Natural killer cell treated with Interleukin-12 subunit alpha and Interleukin-12 subunit beta and Interleukin-15 and Interleukin-18, amount 100 ng/mL, for 72 hours (primary cell): ENCODE data around the gene RGS1. TPM values are rescaled to one million over a fixed set of nuclear protein-coding genes. Genes with fewer than 3 reads are reported as not detected.

ENCODE experiments used
- ATAC-seq, 2 donors: fragments of 150-1000 bp; cut with Tn5 transposase in 1 of 2; sonication (Bioruptor Pico), chemical (Tn5 transposase) in 1 of 2; 2 replicates each; pipeline ENCODE4 v1.10.0; 2021
- DNase-seq: peaks from one replicate; pipeline ENCODE4 v3.0.0; 2022; ENCODE audit warnings: low spot score
- H3K27ac Mint-ChIP-seq, 2 donors: 1 replicate in 1 of 2; 2 replicates in 1 of 2; pipeline ENCODE4 v1.8.0; 2022; ENCODE audit warnings: mixed read lengths in 2 of 2, mild to moderate bottlenecking in 1 of 2, moderate library complexity in 1 of 2
- H3K27me3 Mint-ChIP-seq, 2 donors: 1 replicate in 1 of 2; 2 replicates in 1 of 2; pipeline ENCODE4 v1.8.0; 2022; ENCODE audit warnings: mixed read lengths in 2 of 2
- H3K36me3 Mint-ChIP-seq: one replicate; pipeline ENCODE4 v1.8.0; 2022; ENCODE audit warnings: mixed read lengths
- H3K4me1 Mint-ChIP-seq, 2 donors: 1 replicate in 1 of 2; 2 replicates in 1 of 2; pipeline ENCODE4 v1.8.0; 2022; ENCODE audit warnings: low read depth in 2 of 2, mixed read lengths in 2 of 2, mild to moderate bottlenecking in 1 of 2
- H3K4me3 Mint-ChIP-seq: one replicate; pipeline ENCODE4 v1.8.0; 2022; ENCODE audit warnings: mixed read lengths
- H3K9me3 Mint-ChIP-seq: 2 replicates; pipeline ENCODE4 v1.8.0; 2022; ENCODE audit warnings: mixed read lengths
- total RNA-seq, 2 donors: library from RNA; stranded (reverse); gene quantifications; one replicate each; pipeline ENCODE4 v1.2.3, GENCODE V29; 2022

RGS1 gene
- total RNA-seq, 2 donors from 2014 or later = 67.6 to 143 TPM

- H3K4me1 Mint-ChIP-seq = peaks cover 33 to 43% of the 10 kb centered on the region in 2 donors
- H3K27ac Mint-ChIP-seq = no peak overlapping the region
- ATAC-seq (no peak), DNase-seq (no peak)
- peaks cover 12% of the 10 kb centered on the region for H3K36me3 Mint-ChIP-seq
- H3K9me3 Mint-ChIP-seq = peaks cover 3% of the 10 kb centered on the region
- no peaks in the 10 kb centered on the region for H3K27me3 Mint-ChIP-seq
- H3K4me3 Mint-ChIP-seq = no peak overlapping the region
Observed at GRCh38 chr1:192563129-192563528, 12.4 kb upstream of the RGS1 start.

- Mint-ChIP-seq H3K27me3 (no peaks in the 10 kb centered on the region), H3K9me3 (peaks cover 3% of the 10 kb centered on the region), H3K4me3 (no peak overlapping the region), H3K4me1 (peaks cover 33 to 42% of the 10 kb centered on the region in 2 donors), H3K36me3 (peaks cover 12% of the 10 kb centered on the region), H3K27ac (peak overlapping the region in 1 of 2 donors; percentile 60)
- no peak for DNase-seq
- ATAC-seq = no peak
Observed at GRCh38 chr1:192564099-192564498, 11.5 kb upstream of the RGS1 start.

- Mint-ChIP-seq H3K36me3 (peaks cover 15% of the 10 kb centered on the region), H3K4me3 (peak overlapping the region; percentile 69), H3K27ac (peak overlapping the region; percentile 30 to 46)
Observed at GRCh38 chr1:192565946-192566345, 9.6 kb upstream of the RGS1 start.

GRCh38 chr1:192566657-192567056, 8.9 kb upstream of the RGS1 start:
- Mint-ChIP-seq H3K27me3 (no peaks in the 10 kb centered on the region), H3K4me1 (peaks cover 35 to 42% of the 10 kb centered on the region in 2 donors), H3K4me3 (peak overlapping the region; percentile 51), H3K9me3 (peaks cover 9% of the 10 kb centered on the region), H3K27ac (peak overlapping the region; percentile 46 to 54), H3K36me3 (peaks cover 16% of the 10 kb centered on the region)
- ATAC-seq (peak; percentile 61 to 68), DNase-seq (no peak)

More at GRCh38 chr1:192565946-192566345, 9.6 kb upstream of the RGS1 start:
- H3K4me1 Mint-ChIP-seq = peaks cover 34 to 35% of the 10 kb centered on the region in 2 donors
- no peaks in the 10 kb centered on the region for H3K27me3 Mint-ChIP-seq
- DNase-seq = no peak
- no peak for ATAC-seq
- H3K9me3 Mint-ChIP-seq = peaks cover 9% of the 10 kb centered on the region

- peaks cover 16% of the 10 kb centered on the region for H3K36me3 Mint-ChIP-seq
Observed at GRCh38 chr1:192568063-192568462, 7.5 kb upstream of the RGS1 start.

GRCh38 chr1:192571668-192572067, 3.9 kb upstream of the RGS1 start:
- peak overlapping the region; percentile 61 to 62 for H3K27ac Mint-ChIP-seq
- H3K9me3 Mint-ChIP-seq = peaks cover 6% of the 10 kb centered on the region
- ATAC-seq (no peak), DNase-seq (no peak)
- peaks cover 15% of the 10 kb centered on the region for H3K36me3 Mint-ChIP-seq
- H3K4me1 Mint-ChIP-seq = peaks cover 40 to 54% of the 10 kb centered on the region in 2 donors
- no peaks in the 10 kb centered on the region for H3K27me3 Mint-ChIP-seq
- peak overlapping the region; percentile 4 for H3K4me3 Mint-ChIP-seq

More at GRCh38 chr1:192568063-192568462, 7.5 kb upstream of the RGS1 start:
- Mint-ChIP-seq H3K4me3 (no peak overlapping the region), H3K27ac (no peak overlapping the region), H3K27me3 (no peaks in the 10 kb centered on the region), H3K4me1 (peaks cover 41 to 51% of the 10 kb centered on the region in 2 donors), H3K9me3 (peaks cover 9% of the 10 kb centered on the region)
- DNase-seq (no peak), ATAC-seq (no peak)

GRCh38 chr1:192573499-192573898, 2.1 kb upstream of the RGS1 start:
- Mint-ChIP-seq H3K4me3 (peak overlapping the region; percentile 56), H3K9me3 (peaks cover 6% of the 10 kb centered on the region), H3K27ac (peak overlapping the region; percentile 62 to 65), H3K36me3 (peaks cover 29% of the 10 kb centered on the region), H3K27me3 (no peaks in the 10 kb centered on the region), H3K4me1 (peaks cover 35 to 58% of the 10 kb centered on the region in 2 donors)
- DNase-seq = no peak
- no peak for ATAC-seq

GRCh38 chr1:192574073-192574472, 1.5 kb upstream of the RGS1 start:
- Mint-ChIP-seq H3K9me3 (peaks cover 6% of the 10 kb centered on the region), H3K4me3 (peak overlapping the region; percentile 56), H3K27ac (peak overlapping the region; percentile 62 to 65), H3K27me3 (no peaks in the 10 kb centered on the region), H3K4me1 (peaks cover 39 to 64% of the 10 kb centered on the region in 2 donors), H3K36me3 (peaks cover 34% of the 10 kb centered on the region)
- ATAC-seq = no peak
- DNase-seq = no peak

GRCh38 chr1:192576190-192577144, 894 bp downstream of the RGS1 start:
- Mint-ChIP-seq H3K9me3 (no peaks in the 10 kb centered on the region), H3K36me3 (peaks cover 44% of the 10 kb centered on the region), H3K27ac (peak overlapping the region; percentile 82 to 94), H3K4me3 (peak overlapping the region; percentile 91), H3K4me1 (peaks cover 43 to 79% of the 10 kb centered on the region in 2 donors), H3K27me3 (no peaks in the 10 kb centered on the region)
- no peak for DNase-seq
- ATAC-seq = no peak

- DNase-seq (no peak), ATAC-seq (no peak)
- no peaks in the 10 kb centered on the region for H3K9me3 Mint-ChIP-seq
- H3K27ac Mint-ChIP-seq = peak overlapping the region; percentile 82 to 94
- peaks cover 41 to 71% of the 10 kb centered on the region in 2 donors for H3K4me1 Mint-ChIP-seq
- no peaks in the 10 kb centered on the region for H3K27me3 Mint-ChIP-seq
- H3K4me3 Mint-ChIP-seq = peak overlapping the region; percentile 91
- H3K36me3 Mint-ChIP-seq = peaks cover 45% of the 10 kb centered on the region
Observed at GRCh38 chr1:192577145-192578140, 1.9 kb downstream of the RGS1 start.

GRCh38 chr1:192578144-192578909, 2.8 kb downstream of the RGS1 start:
- peaks cover 40 to 62% of the 10 kb centered on the region in 2 donors for H3K4me1 Mint-ChIP-seq
- H3K27ac Mint-ChIP-seq = peak overlapping the region; percentile 82 to 94
- H3K4me3 Mint-ChIP-seq = peak overlapping the region; percentile 91
- DNase-seq (no peak), ATAC-seq (no peak)
- no peaks in the 10 kb centered on the region for H3K27me3 Mint-ChIP-seq
- H3K9me3 Mint-ChIP-seq = no peaks in the 10 kb centered on the region
- H3K36me3 Mint-ChIP-seq = peaks cover 45% of the 10 kb centered on the region

- no peak for ATAC-seq
- Mint-ChIP-seq H3K27ac (peak overlapping the region; percentile 82 to 94), H3K36me3 (peaks cover 45% of the 10 kb centered on the region), H3K4me1 (peaks cover 41 to 54% of the 10 kb centered on the region in 2 donors), H3K27me3 (no peaks in the 10 kb centered on the region), H3K9me3 (no peaks in the 10 kb centered on the region), H3K4me3 (peak overlapping the region; percentile 91)
- DNase-seq = no peak
Observed at GRCh38 chr1:192579010-192579738, 3.6 kb downstream of the RGS1 start.
